NCI-H748 treated with DMSO at 0.1 percent for 48 hours (cell line): ENCODE data around the gene ZNF221.
A peak's percentile ranks its signal among the peaks of the same experiment; 100 is the strongest.

Experiments used
- DNase-seq: peaks from one replicate; lab custom pipeline; 2025; lab: John Stamatoyannopoulos, UW

ZNF221 gene

GRCh38 chr19:43957891-43958290, 6.9 kb downstream of the ZNF221 start:
- no peak for DNase-seq

GRCh38 chr19:43960411-43960810, 9.4 kb downstream of the ZNF221 start:
- no peak for DNase-seq

- DNase-seq = no peak
These were observed 15.2 kb downstream of the ZNF221 start for GRCh38 chr19:43966079-43966694.

GRCh38 chr19:43976732-43977131, 25.7 kb downstream of the ZNF221 start:
- DNase-seq = no peak

GRCh38 chr19:43983544-43983911, 32.5 kb downstream of the ZNF221 start:
- DNase-seq = no peak

- peak; percentile 97 for DNase-seq
These were observed 33.1 kb downstream of the ZNF221 start, which contains the start of gene ZNF155 for GRCh38 chr19:43983912-43984686. TSS of gene ZNF155 (plus strand) at chr19:43984188. CDS start at chr19:43988544, 4,356 bp downstream.

- no peak for DNase-seq
These were observed 33.6 kb downstream of the ZNF221 start for GRCh38 chr19:43984687-43985000.

GRCh38 chr19:43997631-43998290, 46.7 kb downstream of the ZNF221 start:
- no peak for DNase-seq

- DNase-seq = no peak
These were observed 51.2 kb downstream of the ZNF221 start for GRCh38 chr19:44002212-44002565.

GRCh38 chr19:44002566-44003460, 51.8 kb downstream of the ZNF221 start, which contains the start of gene ZNF230:
TSS of gene ZNF230 (plus strand) at chr19:44002957. CDS start at chr19:44007079, 4,122 bp downstream.
- DNase-seq = peak; percentile 96

GRCh38 chr19:44003461-44004009, 52.5 kb downstream of the ZNF221 start:
- peak; percentile 10 for DNase-seq

- DNase-seq = no peak
These were observed 54.9 kb downstream of the ZNF221 start for GRCh38 chr19:44005973-44006372.

- DNase-seq = no peak
These were observed 56.4 kb downstream of the ZNF221 start for GRCh38 chr19:44007473-44007872.

GRCh38 chr19:44010468-44010867, 59.4 kb downstream of the ZNF221 start:
- no peak for DNase-seq
